Melanocyte of skin (primary cell): ENCODE measurements around the gene PHC2. TPM values are rescaled to one million over a fixed set of nuclear protein-coding genes. Genes with fewer than 3 reads are reported as not detected.

Source experiments
- small RNA-seq, 2 donors: library from RNA; depleted of rRNA; stranded (forward); fragments of <200 nt; gene quantifications; one replicate each; pipeline ENCODE3, GENCODE V24; 2012
- total RNA-seq, 2 donors: library from RNA; depleted of rRNA; stranded (reverse); fragments of >200 nt; gene quantifications; 2 replicates each; pipeline ENCODE4 v1.2.3, GENCODE V29; 2012

The PHC2 gene
- total RNA-seq: 10 to 100 TPM; 81.6 to 89.6 TPM

GRCh38 chr1:33430692-33431593 lies at the start of gene PHC2:
TSS of gene PHC2 (minus strand) at chr1:33431095. CDS start at chr1:33375539, 55,556 bp downstream.

GRCh38 chr1:33472269-33472980 lies 41.5 kb upstream of the PHC2 start, which contains the start of gene ZSCAN20:
TSS of gene ZSCAN20 (plus strand) at chr1:33472645. CDS start at chr1:33479289, 6,644 bp downstream.

GRCh38 chr1:33320619-33321165 lies 110.2 kb downstream of the PHC2 start, which contains the start of gene A3GALT2:
TSS of gene A3GALT2 (minus strand) at chr1:33321098. CDS start at chr1:33321098, 0 bp downstream.

Small RNA genes lying within 50 kb of the gene (small RNA-seq; reads per million reads assigned to genes)
- 0 reads per million in 2 donors for gene RN7SKP16

Other genes with a start within 250 kb of the PHC2 start
- gene TRIM62, start 249.1 kb downstream of the PHC2 start, total RNA-seq: 1 to 10 TPM; 8.9 to 9.3 TPM
- gene ZNF362, start 174.6 kb downstream of the PHC2 start, total RNA-seq: 10 to 100 TPM; 13.7 to 15.8 TPM
- not detected for gene A3GALT2, start 110.0 kb downstream of the PHC2 start, total RNA-seq
- 1 to 10 TPM; 6.2 to 8.0 TPM for gene ZSCAN20, start 41.5 kb upstream of the PHC2 start, total RNA-seq